ENCODE measurements around the gene USP24. TPM values are rescaled to one million over a fixed set of nuclear protein-coding genes. Genes with fewer than 3 reads are reported as not detected.

USP24 gene
- total RNA-seq, 1 donor from 2014 or later = 40.8 TPM

DNA sequence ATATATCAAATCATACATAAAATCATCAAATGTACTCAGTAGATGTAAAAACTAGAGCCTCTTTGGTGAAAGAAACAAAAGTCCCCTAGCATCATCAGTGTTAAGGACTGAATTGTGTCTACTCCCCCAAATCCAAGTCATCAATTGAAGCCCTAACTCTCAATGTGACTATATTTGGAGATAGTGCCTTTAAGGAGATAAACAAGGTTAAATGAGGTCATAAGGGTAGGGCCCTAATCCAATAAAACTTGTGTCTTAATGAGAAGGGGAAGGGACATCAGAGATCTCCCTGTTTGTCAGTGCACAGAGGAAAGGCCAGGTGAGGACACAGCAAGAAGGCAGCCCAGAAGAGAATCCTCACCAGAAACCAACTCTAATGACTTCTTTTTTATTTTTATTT, 33.5 kb downstream of the USP24 start:
- FAIRE-seq = no peak
- Histone ChIP-seq H3K36me3 (ENCODE audit: control insufficient read depth, insufficient read depth, low read length) (peaks cover 3% of the 10 kb centered on the region), H3K4me3 (ENCODE audit: low read depth, low read length) (no peak overlapping the region), H3K27me3 (ENCODE audit: control insufficient read depth, insufficient read depth, low read length) (no peaks in the 10 kb centered on the region)
- DNase-seq (ENCODE audit: low read depth) = no peak
- TF ChIP-seq, protein P1, sequence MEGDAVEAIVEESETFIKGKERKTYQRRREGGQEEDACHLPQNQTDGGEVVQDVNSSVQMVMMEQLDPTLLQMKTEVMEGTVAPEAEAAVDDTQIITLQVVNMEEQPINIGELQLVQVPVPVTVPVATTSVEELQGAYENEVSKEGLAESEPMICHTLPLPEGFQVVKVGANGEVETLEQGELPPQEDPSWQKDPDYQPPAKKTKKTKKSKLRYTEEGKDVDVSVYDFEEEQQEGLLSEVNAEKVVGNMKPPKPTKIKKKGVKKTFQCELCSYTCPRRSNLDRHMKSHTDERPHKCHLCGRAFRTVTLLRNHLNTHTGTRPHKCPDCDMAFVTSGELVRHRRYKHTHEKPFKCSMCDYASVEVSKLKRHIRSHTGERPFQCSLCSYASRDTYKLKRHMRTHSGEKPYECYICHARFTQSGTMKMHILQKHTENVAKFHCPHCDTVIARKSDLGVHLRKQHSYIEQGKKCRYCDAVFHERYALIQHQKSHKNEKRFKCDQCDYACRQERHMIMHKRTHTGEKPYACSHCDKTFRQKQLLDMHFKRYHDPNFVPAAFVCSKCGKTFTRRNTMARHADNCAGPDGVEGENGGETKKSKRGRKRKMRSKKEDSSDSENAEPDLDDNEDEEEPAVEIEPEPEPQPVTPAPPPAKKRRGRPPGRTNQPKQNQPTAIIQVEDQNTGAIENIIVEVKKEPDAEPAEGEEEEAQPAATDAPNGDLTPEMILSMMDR (IDR thresholded peaks at IDR 0.05; ENCODE audit: insufficient read depth, low read length, severe bottlenecking) = no peak

DNA sequence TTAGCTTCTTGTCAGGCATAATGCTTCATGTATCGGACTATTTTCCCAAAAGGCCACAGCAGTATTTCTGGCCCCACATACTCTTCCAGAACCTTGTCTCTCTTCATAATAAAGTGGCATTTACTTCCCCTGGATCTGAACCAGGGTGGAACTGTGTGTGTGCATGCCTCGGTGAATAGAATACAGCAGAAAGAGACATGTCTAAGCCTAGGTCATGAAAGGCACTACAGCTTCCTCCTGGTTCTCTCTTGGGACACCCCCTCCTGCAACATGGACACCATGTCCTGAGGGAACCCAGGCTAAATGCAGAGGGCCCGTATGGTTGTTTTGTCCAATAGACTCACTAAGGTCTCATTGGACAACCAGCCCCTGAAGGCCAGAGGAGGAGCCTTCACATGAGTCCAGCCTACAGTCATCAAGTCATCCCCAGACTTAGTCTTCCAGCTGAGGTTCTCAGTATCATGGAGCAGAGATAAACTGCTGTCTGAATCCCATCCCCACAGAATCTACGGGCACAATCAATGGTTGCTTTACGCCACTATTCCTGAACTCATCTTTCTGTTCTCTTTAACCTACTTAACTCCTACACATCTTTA, 35.0 kb downstream of the USP24 start:
- FAIRE-seq (no peak), DNase-seq (ENCODE audit: low read depth) (no peak)
- TF ChIP-seq, protein P1 (IDR thresholded peaks at IDR 0.05; ENCODE audit: insufficient read depth, low read length, severe bottlenecking) = no peak
- Histone ChIP-seq H3K27me3 (ENCODE audit: control insufficient read depth, insufficient read depth, low read length) (no peaks in the 10 kb centered on the region), H3K4me3 (ENCODE audit: low read depth, low read length) (no peak overlapping the region), H3K36me3 (ENCODE audit: control insufficient read depth, insufficient read depth, low read length) (peaks cover 4% of the 10 kb centered on the region)

DNA sequence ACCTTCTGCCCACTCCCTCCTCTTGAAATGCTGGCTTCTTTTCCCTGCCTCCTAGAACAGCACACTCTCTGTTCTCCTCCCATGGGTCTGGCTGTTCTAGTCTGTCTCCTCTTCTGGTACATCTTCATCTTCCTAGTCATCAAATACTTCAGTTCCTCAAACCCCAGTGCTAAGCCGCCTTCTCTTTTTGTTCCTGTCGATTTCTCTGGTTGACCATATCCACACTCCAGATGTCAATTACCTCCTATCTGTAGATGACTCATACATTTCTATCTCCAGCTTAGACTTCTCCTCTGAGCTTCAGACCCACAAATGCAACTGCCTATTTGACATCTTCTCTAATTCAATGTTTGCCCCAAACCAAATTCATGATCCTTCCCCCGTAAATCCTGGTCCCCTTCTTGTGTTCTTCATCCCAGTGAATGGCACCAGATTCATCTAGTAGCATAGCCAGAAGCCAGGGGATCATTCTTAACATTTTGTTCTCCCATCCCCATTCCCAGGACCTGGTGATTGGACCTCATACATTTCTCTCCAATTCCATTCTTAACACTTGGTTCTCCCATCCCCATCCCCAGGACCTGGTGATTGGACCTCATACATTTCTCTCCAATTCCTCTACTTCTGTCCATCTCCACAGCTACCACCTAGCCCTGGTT, 35.9 kb downstream of the USP24 start:
- H3K4me3 ChIP-seq (ENCODE audit: low read depth, low read length) = no peak overlapping the region
- TF ChIP-seq, protein P1 (IDR thresholded peaks at IDR 0.05; ENCODE audit: insufficient read depth, low read length, severe bottlenecking) = no peak
- H3K27me3 ChIP-seq (ENCODE audit: control insufficient read depth, insufficient read depth, low read length) = no peaks in the 10 kb centered on the region
- FAIRE-seq = no peak
- peak; percentile 4 for DNase-seq (ENCODE audit: low read depth)
- H3K36me3 ChIP-seq (ENCODE audit: control insufficient read depth, insufficient read depth, low read length) = peaks cover 3% of the 10 kb centered on the region

DNA sequence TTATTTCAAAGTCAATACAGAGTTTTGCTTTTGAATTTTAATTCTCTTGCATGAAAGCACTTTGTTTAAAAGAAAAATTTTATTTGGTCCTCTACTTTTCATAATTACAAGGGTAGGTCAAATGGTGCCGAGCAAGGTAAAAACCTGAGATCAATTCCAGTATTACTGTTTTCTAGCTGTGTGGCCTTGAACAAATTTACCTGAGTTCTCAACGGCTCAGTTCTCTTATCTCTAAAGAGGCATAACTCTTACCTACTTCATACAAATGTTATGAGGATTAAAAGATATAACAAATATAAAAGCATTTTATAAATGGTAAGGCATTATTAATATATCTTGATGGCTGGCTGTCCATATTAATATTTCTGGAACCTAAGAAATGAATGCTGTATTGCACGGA, 42.5 kb downstream of the USP24 start:
- peaks cover 4% of the 10 kb centered on the region for H3K36me3 ChIP-seq (ENCODE audit: control insufficient read depth, insufficient read depth, low read length)
- no peak overlapping the region for H3K4me3 ChIP-seq (ENCODE audit: low read depth, low read length)
- FAIRE-seq = no peak
- no peak for DNase-seq (ENCODE audit: low read depth)
- no peaks in the 10 kb centered on the region for H3K27me3 ChIP-seq (ENCODE audit: control insufficient read depth, insufficient read depth, low read length)
- TF ChIP-seq, protein P1 (IDR thresholded peaks at IDR 0.05; ENCODE audit: insufficient read depth, low read length, severe bottlenecking) = no peak

DNA sequence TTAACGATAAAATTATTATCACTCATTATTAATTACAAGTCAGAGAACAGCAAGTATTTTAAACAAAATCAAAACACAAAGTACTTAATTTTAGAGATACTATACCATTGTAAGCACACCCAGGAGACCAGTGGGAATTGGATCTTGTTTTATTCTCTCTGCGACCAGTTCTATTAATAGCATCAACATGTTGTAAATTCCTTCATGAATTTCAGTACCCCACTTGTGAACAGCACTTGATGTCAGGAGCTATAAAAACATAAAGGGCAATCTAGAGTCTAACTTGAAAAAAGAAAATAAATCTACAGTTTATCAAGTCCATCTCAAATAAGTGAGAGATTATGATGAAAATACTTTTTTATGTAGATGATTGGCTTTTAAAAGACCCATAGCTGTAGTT, 42.9 kb downstream of the USP24 start:
- DNase-seq (ENCODE audit: low read depth) (no peak), FAIRE-seq (no peak)
- TF ChIP-seq, protein P1 (IDR thresholded peaks at IDR 0.05; ENCODE audit: insufficient read depth, low read length, severe bottlenecking) = no peak
- no peak overlapping the region for H3K4me3 ChIP-seq (ENCODE audit: low read depth, low read length)
- peaks cover 4% of the 10 kb centered on the region for H3K36me3 ChIP-seq (ENCODE audit: control insufficient read depth, insufficient read depth, low read length)
- H3K27me3 ChIP-seq (ENCODE audit: control insufficient read depth, insufficient read depth, low read length) = no peaks in the 10 kb centered on the region

Measured in bronchial epithelial cell (primary cell).